ENCODE measurements around the gene SLC2A13.
"Not testable (repeated sequence)": the region's sequence is repeated elsewhere in the genome, so short reads cannot be mapped to it uniquely, and the experiment has no call there.

The SLC2A13 gene

DNA sequence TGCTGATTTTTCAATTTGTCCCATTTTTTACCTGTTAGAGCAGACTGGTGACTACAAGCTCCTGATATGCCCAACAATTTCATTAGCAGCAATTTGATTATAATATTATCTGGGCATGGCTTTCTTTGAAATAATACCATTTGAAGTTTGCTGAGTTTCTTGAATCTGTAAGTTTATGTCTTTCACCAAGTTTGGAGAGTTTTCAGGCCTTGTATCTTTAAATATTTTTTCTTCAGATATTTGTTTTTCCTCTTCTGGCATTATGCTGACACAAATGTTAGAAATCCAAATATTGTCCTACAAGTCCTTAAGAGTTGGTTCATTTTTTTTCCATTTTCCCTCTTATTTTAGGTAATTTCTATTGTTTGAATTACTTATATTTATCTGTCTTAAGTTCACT is 30.4 kb downstream of the SLC2A13 start:
- no peaks in the 10 kb centered on the region for H3K36me3 Mint-ChIP-seq (ENCODE audit: low read depth)
- H3K27me3 Mint-ChIP-seq = no peaks in the 10 kb centered on the region
- H3K27ac Mint-ChIP-seq = no peak overlapping the region
- H3K4me3 Mint-ChIP-seq = no peak overlapping the region
- H3K9me3 Mint-ChIP-seq = peaks cover 18% of the 10 kb centered on the region
- no peaks in the 10 kb centered on the region for H3K4me1 Mint-ChIP-seq (ENCODE audit: low read depth)

DNA sequence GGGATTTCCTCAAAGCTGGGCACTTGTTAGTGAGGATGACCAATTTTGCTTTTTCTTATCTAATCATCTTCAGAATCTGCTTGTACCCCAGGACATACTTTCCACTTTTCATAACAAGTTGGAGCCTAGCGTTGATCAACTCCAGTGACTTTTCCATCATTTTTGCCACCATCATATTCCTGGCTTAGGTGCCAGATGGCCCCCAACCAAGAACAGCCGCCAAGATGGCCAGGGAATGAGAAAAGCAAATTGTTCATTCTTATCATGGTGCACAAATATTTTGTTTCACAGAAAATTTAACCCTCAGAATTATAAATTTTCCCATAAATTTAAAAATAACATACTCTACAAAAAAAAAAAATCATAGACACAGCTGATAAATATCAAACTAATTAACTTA is 37.5 kb downstream of the SLC2A13 start:
- no peaks in the 10 kb centered on the region for H3K9me3 Mint-ChIP-seq
- H3K27me3 Mint-ChIP-seq = no peaks in the 10 kb centered on the region
- H3K4me1 Mint-ChIP-seq (ENCODE audit: low read depth) = no peaks in the 10 kb centered on the region
- no peak overlapping the region for H3K4me3 Mint-ChIP-seq
- H3K36me3 Mint-ChIP-seq (ENCODE audit: low read depth) = no peaks in the 10 kb centered on the region
- no peak overlapping the region for H3K27ac Mint-ChIP-seq

- Mint-ChIP-seq H3K36me3 (ENCODE audit: low read depth) (no peaks in the 10 kb centered on the region), H3K4me1 (ENCODE audit: low read depth) (no peaks in the 10 kb centered on the region), H3K27me3 (no peaks in the 10 kb centered on the region), H3K27ac (no peak overlapping the region), H3K9me3 (no peaks in the 10 kb centered on the region), H3K4me3 (no peak overlapping the region)
Observed at GRCh38 chr12:40065636-40066035, 40.2 kb downstream of the SLC2A13 start.

DNA sequence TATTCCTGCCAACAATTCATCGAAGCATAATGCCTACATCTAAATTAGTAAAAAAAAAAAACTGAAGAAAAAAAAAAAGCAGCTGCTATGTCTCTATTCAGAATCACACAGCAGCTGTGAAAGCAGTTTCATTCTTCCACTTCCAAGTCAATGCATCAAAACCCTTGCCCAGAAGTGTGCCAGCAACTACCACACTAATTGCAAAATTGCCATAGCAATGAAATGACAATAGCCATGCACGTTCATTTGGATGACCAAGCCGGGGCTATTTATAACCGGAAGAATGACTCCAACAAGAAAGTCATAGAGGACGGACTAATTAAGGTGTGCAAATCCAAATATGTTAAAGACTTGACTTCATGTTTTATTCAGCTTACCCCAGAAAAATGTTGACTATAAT is 42.5 kb downstream of the SLC2A13 start:
- Mint-ChIP-seq H3K4me3 (no peak overlapping the region), H3K27ac (no peak overlapping the region), H3K27me3 (no peaks in the 10 kb centered on the region), H3K9me3 (no peaks in the 10 kb centered on the region), H3K4me1 (ENCODE audit: low read depth) (no peaks in the 10 kb centered on the region), H3K36me3 (ENCODE audit: low read depth) (no peaks in the 10 kb centered on the region)

DNA sequence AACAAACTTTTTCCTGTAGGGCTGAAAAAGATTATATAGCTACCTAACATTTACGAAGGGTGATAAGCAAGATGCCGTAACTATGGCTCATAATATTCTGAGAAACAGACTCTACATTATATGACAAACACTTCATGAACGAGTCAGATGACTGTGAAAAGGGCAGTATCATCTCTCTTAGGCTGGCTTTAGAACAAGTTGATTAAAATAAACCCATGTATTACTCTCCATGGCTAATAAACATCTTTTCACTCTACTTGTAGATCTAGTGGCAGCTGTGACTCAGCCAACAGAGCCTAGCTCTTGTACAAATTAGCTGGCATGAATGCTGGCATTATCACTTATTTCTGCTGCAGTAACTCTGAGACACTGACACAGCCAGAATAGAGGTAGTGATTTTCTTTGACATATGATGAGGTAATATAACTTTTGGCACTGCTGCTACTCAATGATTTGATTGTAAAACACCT is 47.1 kb downstream of the SLC2A13 start:
- Mint-ChIP-seq H3K4me1 (ENCODE audit: low read depth) (no peaks in the 10 kb centered on the region), H3K27ac (no peak overlapping the region), H3K4me3 (no peak overlapping the region), H3K36me3 (ENCODE audit: low read depth) (no peaks in the 10 kb centered on the region), H3K9me3 (no peaks in the 10 kb centered on the region), H3K27me3 (no peaks in the 10 kb centered on the region)

DNA sequence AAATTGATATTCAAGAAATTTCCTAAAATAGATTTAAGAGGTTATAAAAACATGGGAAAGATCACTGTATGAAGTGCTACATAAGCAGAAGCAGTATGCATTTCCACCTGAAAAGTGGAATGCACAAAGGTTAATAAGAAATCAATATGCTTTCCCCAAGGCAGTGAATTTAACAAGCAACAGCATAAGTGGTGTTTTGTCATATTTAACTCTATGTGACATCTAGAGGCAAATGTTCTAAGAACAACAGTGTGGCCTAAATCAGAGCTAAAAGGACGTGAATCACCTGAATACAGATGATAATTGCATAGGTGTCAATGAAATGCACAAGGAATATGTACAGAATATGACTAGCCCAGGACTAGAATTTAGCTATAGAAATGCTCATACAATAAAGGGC is 49.5 kb downstream of the SLC2A13 start:
- H3K36me3 Mint-ChIP-seq (ENCODE audit: low read depth) = no peaks in the 10 kb centered on the region
- no peaks in the 10 kb centered on the region for H3K9me3 Mint-ChIP-seq
- no peak overlapping the region for H3K27ac Mint-ChIP-seq
- no peaks in the 10 kb centered on the region for H3K27me3 Mint-ChIP-seq
- no peak overlapping the region for H3K4me3 Mint-ChIP-seq
- no peaks in the 10 kb centered on the region for H3K4me1 Mint-ChIP-seq (ENCODE audit: low read depth)

DNA sequence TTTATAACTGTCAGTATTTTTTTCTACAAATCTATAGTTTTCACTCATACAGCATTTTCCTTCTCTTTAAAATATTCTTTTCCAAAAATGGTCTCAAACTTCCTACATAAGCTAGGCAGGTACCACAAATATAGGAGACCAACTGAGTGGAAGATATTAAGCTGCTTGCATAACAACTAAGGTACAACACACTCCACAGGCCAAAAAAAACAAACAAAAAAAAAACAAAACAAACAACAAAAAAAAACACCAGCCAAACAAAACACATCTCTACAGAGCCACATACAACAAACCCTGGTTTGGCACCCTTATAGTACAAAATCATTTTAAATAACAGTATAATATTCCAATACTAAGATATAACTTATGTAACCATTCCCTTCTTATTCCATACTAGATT is 50.1 kb downstream of the SLC2A13 start:
- Mint-ChIP-seq H3K36me3 (ENCODE audit: low read depth) (no peaks in the 10 kb centered on the region), H3K4me1 (ENCODE audit: low read depth) (no peaks in the 10 kb centered on the region), H3K27me3 (no peaks in the 10 kb centered on the region), H3K27ac (no peak overlapping the region), H3K9me3 (no peaks in the 10 kb centered on the region), H3K4me3 (no peak overlapping the region)

GRCh38 chr12:40055228-40055579 is 50.7 kb downstream of the SLC2A13 start:
- Mint-ChIP-seq H3K9me3 (no peaks in the 10 kb centered on the region), H3K36me3 (ENCODE audit: low read depth) (no peaks in the 10 kb centered on the region), H3K4me3 (no peak overlapping the region), H3K4me1 (ENCODE audit: low read depth) (no peaks in the 10 kb centered on the region), H3K27me3 (no peaks in the 10 kb centered on the region), H3K27ac (no peak overlapping the region)

GRCh38 chr12:40054555-40055227 is 51.2 kb downstream of the SLC2A13 start:
- H3K4me1 Mint-ChIP-seq (ENCODE audit: low read depth) = no peaks in the 10 kb centered on the region
- no peaks in the 10 kb centered on the region for H3K9me3 Mint-ChIP-seq
- no peak overlapping the region for H3K4me3 Mint-ChIP-seq
- H3K27ac Mint-ChIP-seq = no peak overlapping the region
- H3K36me3 Mint-ChIP-seq (ENCODE audit: low read depth) = no peaks in the 10 kb centered on the region
- H3K27me3 Mint-ChIP-seq = no peaks in the 10 kb centered on the region

DNA sequence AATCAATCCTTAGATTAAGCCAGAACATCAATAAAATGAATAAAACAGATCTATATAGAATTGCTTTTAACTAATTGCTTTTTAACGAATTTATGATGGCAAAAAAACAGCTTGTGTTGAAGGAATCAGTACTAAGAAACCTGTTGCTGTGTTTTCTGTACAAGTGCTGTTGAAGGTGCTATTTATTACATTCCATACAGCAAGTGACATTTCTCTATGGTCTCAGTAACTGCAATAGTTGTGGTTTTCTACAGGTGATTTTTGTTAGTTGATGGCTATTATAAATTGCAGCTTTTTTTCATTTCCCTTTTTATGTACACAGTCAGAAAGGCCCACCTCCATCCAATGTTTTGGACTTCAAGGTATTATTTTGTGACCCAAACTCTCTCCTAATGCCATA is 56.6 kb downstream of the SLC2A13 start:
- Mint-ChIP-seq H3K36me3 (ENCODE audit: low read depth) (peaks cover 4% of the 10 kb centered on the region), H3K9me3 (no peaks in the 10 kb centered on the region), H3K27ac (no peak overlapping the region), H3K27me3 (no peaks in the 10 kb centered on the region), H3K4me1 (ENCODE audit: low read depth) (no peaks in the 10 kb centered on the region), H3K4me3 (no peak overlapping the region)

- not testable (repeated sequence) for H3K36me3 Mint-ChIP-seq (ENCODE audit: low read depth); H3K9me3 Mint-ChIP-seq; H3K4me3 Mint-ChIP-seq; H3K27me3 Mint-ChIP-seq; H3K4me1 Mint-ChIP-seq (ENCODE audit: low read depth); H3K27ac Mint-ChIP-seq
Observed at GRCh38 chr12:40047002-40047401, 58.9 kb downstream of the SLC2A13 start.

DNA sequence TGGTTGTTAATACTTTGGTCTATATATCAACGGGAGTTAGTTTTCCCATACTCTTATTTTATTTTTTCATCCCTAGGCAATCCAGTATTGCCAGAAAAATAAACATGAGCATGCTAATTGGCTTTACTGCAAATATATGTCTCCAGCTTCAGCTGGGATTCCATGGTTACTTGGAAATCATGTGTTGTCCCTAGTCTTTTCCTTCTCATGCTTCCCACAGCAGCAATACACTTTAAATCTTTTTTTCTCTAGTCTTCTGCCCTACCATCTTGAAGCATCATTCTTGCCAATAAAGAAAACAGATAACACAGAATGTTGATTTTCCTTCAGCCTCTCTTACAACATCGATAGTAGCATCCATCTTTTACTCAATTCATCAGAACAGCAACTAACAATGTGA is 60.2 kb downstream of the SLC2A13 start:
- H3K27me3 Mint-ChIP-seq = no peaks in the 10 kb centered on the region
- no peak overlapping the region for H3K27ac Mint-ChIP-seq
- H3K4me3 Mint-ChIP-seq = no peak overlapping the region
- no peaks in the 10 kb centered on the region for H3K9me3 Mint-ChIP-seq
- H3K36me3 Mint-ChIP-seq (ENCODE audit: low read depth) = peaks cover 4% of the 10 kb centered on the region
- H3K4me1 Mint-ChIP-seq (ENCODE audit: low read depth) = no peaks in the 10 kb centered on the region

DNA sequence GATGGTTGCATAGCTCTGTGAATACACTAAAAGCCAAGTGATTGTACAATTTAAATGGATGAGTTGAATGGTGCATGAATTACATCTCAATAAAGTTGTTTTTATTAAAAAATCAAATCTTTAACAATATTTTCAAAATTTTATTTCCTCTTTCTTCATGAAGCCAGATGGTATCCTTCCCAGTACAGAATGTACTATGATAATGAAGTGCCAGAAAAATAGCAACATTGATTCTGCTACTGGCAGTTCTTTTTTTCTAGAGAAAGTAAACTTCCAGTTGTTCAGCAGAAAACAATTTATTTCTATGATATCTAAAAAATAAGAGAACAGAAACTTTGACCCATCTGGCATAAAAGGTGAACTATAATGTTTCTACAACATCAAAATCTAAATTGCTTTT is 61.5 kb downstream of the SLC2A13 start:
- H3K4me1 Mint-ChIP-seq (ENCODE audit: low read depth) = no peaks in the 10 kb centered on the region
- no peaks in the 10 kb centered on the region for H3K9me3 Mint-ChIP-seq
- H3K36me3 Mint-ChIP-seq (ENCODE audit: low read depth) = peaks cover 4% of the 10 kb centered on the region
- H3K27me3 Mint-ChIP-seq = no peaks in the 10 kb centered on the region
- no peak overlapping the region for H3K4me3 Mint-ChIP-seq
- H3K27ac Mint-ChIP-seq = no peak overlapping the region

DNA sequence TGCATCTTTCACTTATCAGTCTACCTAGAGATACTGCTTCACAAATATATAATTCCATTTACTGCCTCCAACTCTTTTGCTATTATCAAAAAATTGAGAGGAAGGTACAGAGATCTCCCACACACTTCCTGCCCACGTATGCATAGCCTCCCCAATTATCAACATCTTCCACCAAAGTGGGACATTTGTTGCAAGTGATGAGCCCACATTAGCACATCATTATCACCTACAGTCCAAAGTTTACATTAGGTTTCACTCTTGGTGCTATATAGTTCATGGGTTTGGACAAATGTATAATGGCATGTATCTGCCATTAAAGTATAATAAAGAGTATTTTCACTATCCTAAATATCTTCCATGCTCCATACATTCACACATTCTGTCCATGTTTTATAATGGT is 66.3 kb downstream of the SLC2A13 start:
- H3K4me3 Mint-ChIP-seq = no peak overlapping the region
- H3K27ac Mint-ChIP-seq = no peak overlapping the region
- H3K27me3 Mint-ChIP-seq = no peaks in the 10 kb centered on the region
- H3K9me3 Mint-ChIP-seq = no peaks in the 10 kb centered on the region
- no peaks in the 10 kb centered on the region for H3K4me1 Mint-ChIP-seq (ENCODE audit: low read depth)
- H3K36me3 Mint-ChIP-seq (ENCODE audit: low read depth) = peaks cover under 1% of the 10 kb centered on the region

GRCh38 chr12:40038619-40039018 is 67.3 kb downstream of the SLC2A13 start:
- Mint-ChIP-seq H3K9me3 (no peaks in the 10 kb centered on the region), H3K27ac (no peak overlapping the region), H3K36me3 (ENCODE audit: low read depth) (no peaks in the 10 kb centered on the region), H3K4me3 (no peak overlapping the region), H3K4me1 (ENCODE audit: low read depth) (no peaks in the 10 kb centered on the region), H3K27me3 (no peaks in the 10 kb centered on the region)

GRCh38 chr12:40034712-40035111 is 71.2 kb downstream of the SLC2A13 start:
- no peaks in the 10 kb centered on the region for H3K36me3 Mint-ChIP-seq (ENCODE audit: low read depth)
- H3K27ac Mint-ChIP-seq = no peak overlapping the region
- H3K4me3 Mint-ChIP-seq = no peak overlapping the region
- no peaks in the 10 kb centered on the region for H3K9me3 Mint-ChIP-seq
- H3K27me3 Mint-ChIP-seq = no peaks in the 10 kb centered on the region
- no peaks in the 10 kb centered on the region for H3K4me1 Mint-ChIP-seq (ENCODE audit: low read depth)
